Loucy (cell line): ENCODE data around the gene GNRHR.

Experiments used
- H2AFZ ChIP-seq: fragments of 200-600 bp; sonication (generic); 2 replicates; pipeline ENCODE4 v1.6.0; 2016; ENCODE audit warnings: antibody characterized with exemption, mild to moderate bottlenecking, low read length, moderate library complexity
- H3F3A ChIP-seq: fragments of 200-600 bp; 2 replicates; pipeline ENCODE4 v1.6.0; 2016; ENCODE audit warnings: antibody characterized with exemption, low read depth, mild to moderate bottlenecking
- H3K27me3 ChIP-seq: fragments of 200-600 bp; sonication (generic); 2 replicates; pipeline ENCODE4 v1.6.1; 2014; ENCODE audit warnings: low read length, mild to moderate bottlenecking; ENCODE audit not compliant: insufficient read depth, poor library complexity, severe bottlenecking
- H3K36me3 ChIP-seq: fragments of 200-600 bp; sonication (generic); 2 replicates; pipeline ENCODE4 v1.6.1; 2016; ENCODE audit warnings: low read length; ENCODE audit not compliant: insufficient read depth
- H3K4me1 ChIP-seq: fragments of 200-600 bp; sonication (generic); 2 replicates; pipeline ENCODE4 v1.5.1; 2014; ENCODE audit warnings: low read length, mild to moderate bottlenecking; ENCODE audit not compliant: insufficient read depth, poor library complexity, severe bottlenecking
- H3K4me2 ChIP-seq: fragments of 200-600 bp; sonication (generic); 2 replicates; pipeline ENCODE4 v1.6.0; 2014; ENCODE audit warnings: antibody characterized with exemption, low read length, low read depth, mild to moderate bottlenecking; ENCODE audit not compliant: poor library complexity, severe bottlenecking
- H3K4me3 ChIP-seq: fragments of 200-600 bp; sonication (generic); 2 replicates; pipeline ENCODE4 v1.5.1; 2014; ENCODE audit warnings: low read length, mild to moderate bottlenecking, mixed read lengths; ENCODE audit not compliant: poor library complexity, severe bottlenecking
- H3K79me2 ChIP-seq: fragments of 200-600 bp; sonication (generic); 2 replicates; pipeline ENCODE4 v1.6.1; 2014; ENCODE audit warnings: low read length; ENCODE audit not compliant: insufficient read depth
- H3K9ac ChIP-seq: fragments of 200-600 bp; sonication (generic); 2 replicates; pipeline ENCODE4 v1.6.0; 2014; ENCODE audit warnings: mild to moderate bottlenecking, low read depth, low read length, moderate library complexity; ENCODE audit not compliant: poor library complexity, severe bottlenecking
- H3K9me2 ChIP-seq: fragments of 200-600 bp; sonication (generic); replicated peaks from 2 replicates; pipeline ENCODE4 v1.6.1; 2016; ENCODE audit warnings: low read depth, low read length, mixed read lengths
- H3K9me3 ChIP-seq: fragments of 200-600 bp; sonication (generic); 2 replicates; pipeline ENCODE4 v1.6.1; 2014; ENCODE audit warnings: mild to moderate bottlenecking, antibody characterized with exemption, low read length, low read depth; ENCODE audit not compliant: insufficient read depth
- H4K20me1 ChIP-seq: fragments of 200-600 bp; sonication (generic); 2 replicates; pipeline ENCODE4 v1.6.0; 2014; ENCODE audit warnings: antibody characterized with exemption, low read length, mild to moderate bottlenecking; ENCODE audit not compliant: insufficient read depth, poor library complexity, severe bottlenecking
- CTCF ChIP-seq: fragments of 200-600 bp; sonication (generic); conservative IDR thresholded peaks from 2 replicates; pipeline ENCODE4 v1.5.1; 2014; ENCODE audit warnings: mild to moderate bottlenecking, antibody characterized with exemption, low read length
- EZH2phosphoT487 ChIP-seq: fragments of 200-600 bp; IDR thresholded peaks from 2 replicates; pipeline ENCODE4 v1.6.1; 2018; ENCODE audit warnings: antibody characterized with exemption, mild to moderate bottlenecking, moderate library complexity, borderline replicate concordance

The GNRHR gene

DNA sequence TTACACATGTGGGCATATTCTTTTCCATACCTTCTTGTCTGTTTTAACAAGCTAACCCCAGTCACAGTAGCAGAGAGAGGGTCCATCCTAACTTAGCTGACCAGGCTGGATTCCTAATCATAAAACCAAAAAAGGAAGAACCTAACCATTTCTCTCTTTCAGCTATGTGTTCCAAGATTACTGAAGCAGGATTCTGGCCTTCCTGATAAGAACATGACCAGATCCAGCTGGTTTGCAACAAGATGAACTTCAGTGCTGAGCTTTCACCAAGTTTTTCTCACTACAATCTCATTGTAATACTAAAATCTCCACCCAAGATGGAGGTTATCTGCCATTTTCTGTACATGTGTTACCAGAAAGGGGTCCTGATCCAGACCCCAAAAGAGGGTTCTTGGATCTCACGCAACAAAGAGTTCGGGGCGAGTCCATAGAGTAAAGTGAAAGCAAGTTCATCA is 32.8 kb downstream of the GNRHR start:
- Histone ChIP-seq H3K36me3 (peaks cover 11% of the 10 kb centered on the region; the same call in 1 of the 2 replicates), H3K9ac (no peak overlapping the region), H3K4me1 (no peaks in the 10 kb centered on the region), H3K4me3 (no peak overlapping the region), H3K27me3 (no peaks in the 10 kb centered on the region), H3K4me2 (no peak overlapping the region), H4K20me1 (no peaks in the 10 kb centered on the region), H2AFZ (no peak overlapping the region), H3F3A (no peaks in the 10 kb centered on the region), H3K9me3 (no peaks in the 10 kb centered on the region), H3K79me2 (no peaks in the 10 kb centered on the region), H3K9me2 (no peaks in the 10 kb centered on the region)
- no peak for TF ChIP-seq CTCF
- no peak for TF ChIP-seq EZH2phosphoT487

DNA sequence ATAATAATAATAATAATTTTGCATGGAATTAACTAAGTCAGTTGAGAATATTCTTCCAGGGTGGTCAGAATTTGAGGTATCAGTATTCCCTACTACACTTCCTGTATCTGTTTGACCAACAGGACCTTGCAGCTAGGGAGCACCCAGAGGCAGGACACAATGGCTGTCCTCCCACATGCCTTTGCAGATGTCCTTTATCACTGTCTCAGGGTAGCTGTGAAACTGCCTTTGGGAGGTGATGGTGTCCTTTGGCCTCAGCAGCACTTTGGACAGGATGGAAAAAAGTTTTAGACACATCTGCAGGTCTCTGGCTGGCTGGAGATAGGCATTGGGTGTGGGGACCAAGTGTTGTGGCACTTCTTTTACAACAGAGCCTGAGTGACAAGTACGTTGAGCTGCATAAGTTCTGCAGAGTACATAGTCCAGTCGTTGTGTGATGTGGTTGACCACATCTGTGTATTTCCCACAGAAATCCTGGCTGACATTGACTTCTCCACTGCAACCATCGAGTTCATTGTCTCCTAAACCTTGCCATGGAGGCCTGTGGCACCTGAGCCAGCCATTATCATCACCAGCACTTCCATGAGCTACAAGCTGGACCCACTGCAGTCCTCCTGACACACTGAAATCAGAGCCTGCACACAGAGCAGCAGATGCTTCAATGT is 34.1 kb downstream of the GNRHR start:
- no peaks in the 10 kb centered on the region for H3K4me1 ChIP-seq
- H3K9me2 ChIP-seq: no peaks in the 10 kb centered on the region
- H3K36me3 ChIP-seq: peaks cover 11% of the 10 kb centered on the region; the same call in 1 of the 2 replicates
- no peak overlapping the region for H3K4me2 ChIP-seq
- H3F3A ChIP-seq: no peaks in the 10 kb centered on the region
- H3K9ac ChIP-seq: no peak overlapping the region
- H3K79me2 ChIP-seq: no peaks in the 10 kb centered on the region
- TF ChIP-seq CTCF (no peak), EZH2phosphoT487 (no peak)
- no peaks in the 10 kb centered on the region for H3K9me3 ChIP-seq
- H3K4me3 ChIP-seq: no peak overlapping the region
- H2AFZ ChIP-seq: no peak overlapping the region
- no peaks in the 10 kb centered on the region for H3K27me3 ChIP-seq
- no peaks in the 10 kb centered on the region for H4K20me1 ChIP-seq

GRCh38 chr4:67718848-67719247 is 35.3 kb downstream of the GNRHR start:
- no peaks in the 10 kb centered on the region for H3K27me3 ChIP-seq
- H3K79me2 ChIP-seq: no peaks in the 10 kb centered on the region
- no peaks in the 10 kb centered on the region for H3F3A ChIP-seq
- H2AFZ ChIP-seq: no peak overlapping the region
- H3K4me2 ChIP-seq: no peak overlapping the region
- no peaks in the 10 kb centered on the region for H3K9me3 ChIP-seq
- no peak overlapping the region for H3K9ac ChIP-seq
- TF ChIP-seq CTCF (no peak), EZH2phosphoT487 (no peak)
- no peak overlapping the region for H3K4me3 ChIP-seq
- peaks cover 11% of the 10 kb centered on the region; the same call in 1 of the 2 replicates for H3K36me3 ChIP-seq
- H4K20me1 ChIP-seq: no peaks in the 10 kb centered on the region
- H3K4me1 ChIP-seq: peaks cover 6% of the 10 kb centered on the region
- H3K9me2 ChIP-seq: no peaks in the 10 kb centered on the region
